GM19193 (cell line): ENCODE results near the gene PDE1C.

ENCODE experiments used
- POLR2A ChIP-seq: IDR thresholded peaks from 4 replicates; pipeline ENCODE4 v1.6.1; 2011; ENCODE audit not compliant: insufficient read depth, insufficient read length; ENCODE audit errors: extremely low read depth

The PDE1C gene

GRCh38 chr7:32036557-32036956, 33.6 kb downstream of the PDE1C start:
- no peak for TF ChIP-seq POLR2A

GRCh38 chr7:32034052-32034451, 36.2 kb downstream of the PDE1C start:
- no peak for TF ChIP-seq POLR2A

GRCh38 chr7:32033006-32033405, 37.2 kb downstream of the PDE1C start:
- TF ChIP-seq POLR2A, result no peak

GRCh38 chr7:32032211-32032610, 38.0 kb downstream of the PDE1C start:
- TF ChIP-seq POLR2A, result no peak

GRCh38 chr7:32030904-32031692, 39.1 kb downstream of the PDE1C start:
- no peak for TF ChIP-seq POLR2A

- no peak for TF ChIP-seq POLR2A
These were observed 44.2 kb downstream of the PDE1C start for GRCh38 chr7:32026083-32026425.

- TF ChIP-seq POLR2A, result no peak
These were observed 44.7 kb downstream of the PDE1C start for GRCh38 chr7:32025381-32026082.

- no peak for TF ChIP-seq POLR2A
These were observed 46.8 kb downstream of the PDE1C start for GRCh38 chr7:32023376-32023775.

GRCh38 chr7:32022966-32023365, 47.2 kb downstream of the PDE1C start:
- no peak for TF ChIP-seq POLR2A

GRCh38 chr7:32020551-32021159, 49.6 kb downstream of the PDE1C start:
- no peak for TF ChIP-seq POLR2A

- TF ChIP-seq POLR2A, result no peak
These were observed 51.2 kb downstream of the PDE1C start for GRCh38 chr7:32018845-32019578.

GRCh38 chr7:32015133-32015532, 55.1 kb downstream of the PDE1C start:
- no peak for TF ChIP-seq POLR2A

- no peak for TF ChIP-seq POLR2A
These were observed 64.6 kb downstream of the PDE1C start for GRCh38 chr7:32005577-32005976.

- no peak for TF ChIP-seq POLR2A
These were observed 68.3 kb downstream of the PDE1C start for GRCh38 chr7:32001948-32002347.

GRCh38 chr7:31997423-31997822, 72.8 kb downstream of the PDE1C start:
- no peak for TF ChIP-seq POLR2A
